ENCODE results near the gene BCAM. TPM values are rescaled to one million over a fixed set of nuclear protein-coding genes. Genes with fewer than 3 reads are reported as not detected.

The BCAM gene
- total RNA-seq, 2 experiments from 2014 or later = not detected

DNA sequence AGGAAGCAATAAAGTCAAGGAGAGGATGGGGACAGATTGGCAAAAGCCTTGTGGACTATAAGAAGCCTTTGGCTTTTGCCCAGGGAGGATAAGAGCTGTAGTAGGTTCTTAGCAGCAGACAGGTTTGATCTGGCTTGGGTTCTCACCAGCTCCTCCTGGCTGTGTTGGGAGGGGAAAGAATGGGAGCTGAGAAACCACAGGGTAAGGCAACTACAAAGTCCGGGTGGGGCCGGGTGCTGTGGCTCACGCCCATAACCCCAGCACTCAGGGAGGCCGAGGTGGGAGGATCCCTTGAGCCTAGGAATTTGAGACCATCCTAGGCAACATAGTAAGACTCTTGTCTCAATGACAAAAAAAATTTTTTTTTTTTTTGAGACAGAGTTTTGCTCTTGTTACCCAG lies 57.8 kb downstream of the BCAM start:
- no peak for DNase-seq
- Mint-ChIP-seq H3K4me1 (ENCODE audit: low read depth) (no peaks in the 10 kb centered on the region), H3K9me3 (no peaks in the 10 kb centered on the region), H3K36me3 (no peaks in the 10 kb centered on the region), H3K27me3 (peaks cover 2% of the 10 kb centered on the region), H3K4me3 (no peak overlapping the region), H3K27ac (no peak overlapping the region)
- ChIA-PET CTCF (no interaction called here), POLR2A (no interaction called here)
- intact Hi-C loops (cut with micrococcal nuclease) = no loop called here

DNA sequence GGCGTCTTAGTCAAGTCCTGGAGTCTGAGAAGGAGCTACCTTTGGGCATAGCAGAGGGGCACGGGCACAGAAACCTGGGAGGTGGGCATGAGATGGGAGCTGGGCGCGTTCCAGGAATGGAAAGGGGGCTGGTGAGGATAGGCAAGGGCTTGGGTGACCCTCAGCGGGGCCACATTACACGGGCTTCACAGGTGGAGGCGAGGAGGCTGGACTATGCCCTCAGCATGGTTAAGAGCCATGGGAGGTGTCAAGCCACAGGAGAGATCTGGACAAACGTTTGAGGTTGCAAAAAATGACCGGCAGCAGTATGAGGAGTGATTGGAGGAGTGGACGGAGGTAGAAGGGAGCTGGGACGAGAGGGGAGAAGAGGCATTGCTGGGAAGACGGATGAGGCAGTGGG lies 58.7 kb downstream of the BCAM start:
- no peak overlapping the region for H3K4me3 Mint-ChIP-seq
- H3K4me1 Mint-ChIP-seq (ENCODE audit: low read depth) = no peaks in the 10 kb centered on the region
- DNase-seq = no peak
- H3K9me3 Mint-ChIP-seq = no peaks in the 10 kb centered on the region
- intact Hi-C loops (cut with micrococcal nuclease) = no loop called here
- H3K27ac Mint-ChIP-seq = no peak overlapping the region
- CTCF ChIA-PET = no interaction called here
- no peaks in the 10 kb centered on the region for H3K36me3 Mint-ChIP-seq
- no peaks in the 10 kb centered on the region for H3K27me3 Mint-ChIP-seq
- POLR2A ChIA-PET = no interaction called here

DNA sequence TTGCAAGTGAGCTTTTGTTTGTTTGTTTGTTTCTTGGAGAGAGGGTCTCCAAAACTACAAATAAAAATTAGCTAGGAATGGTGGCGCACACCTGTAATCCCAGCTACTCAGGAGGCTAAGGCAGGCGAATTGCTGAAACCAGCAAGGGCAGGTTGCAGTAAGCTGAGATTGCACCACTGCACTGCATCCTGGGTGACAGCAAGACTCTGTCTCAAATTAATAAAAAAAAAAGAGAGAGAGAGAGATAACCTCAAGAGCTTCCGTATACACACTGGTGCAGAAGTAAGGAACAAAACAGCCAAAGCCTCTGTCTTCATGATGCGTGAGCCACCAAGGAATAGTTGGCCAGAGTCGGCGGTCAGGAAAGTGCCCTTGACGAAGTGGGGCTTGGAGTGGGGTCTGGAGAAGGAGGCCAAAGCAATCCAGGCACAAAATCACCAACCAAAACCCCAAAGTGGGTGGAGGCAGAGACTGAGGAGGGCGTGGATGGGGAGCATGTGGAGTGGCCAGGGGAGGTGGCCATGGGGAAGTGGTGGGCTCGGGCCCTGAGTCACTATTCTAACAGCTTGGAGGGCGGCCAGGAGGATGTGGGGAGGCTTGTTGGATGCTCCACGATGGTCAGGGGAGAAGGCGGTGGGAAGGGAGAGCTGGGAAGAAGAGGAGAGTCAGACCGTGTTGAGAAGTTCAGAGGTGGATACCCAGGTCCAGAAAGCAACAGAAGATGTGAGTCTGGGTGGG lies 61.0 kb downstream of the BCAM start:
- Mint-ChIP-seq H3K4me3 (no peak overlapping the region), H3K4me1 (ENCODE audit: low read depth) (no peaks in the 10 kb centered on the region), H3K9me3 (no peaks in the 10 kb centered on the region), H3K27ac (no peak overlapping the region), H3K27me3 (no peaks in the 10 kb centered on the region), H3K36me3 (no peaks in the 10 kb centered on the region)
- intact Hi-C loops (cut with micrococcal nuclease) = no loop called here
- DNase-seq = no peak
- CTCF ChIA-PET = no interaction called here
- POLR2A ChIA-PET = no interaction called here

Other genes with a start within 250 kb of the BCAM start
- not detected for gene IGSF23, start 195.5 kb upstream of the BCAM start, total RNA-seq
- gene PVR, start 165.2 kb upstream of the BCAM start, total RNA-seq = 1 to 10 TPM; 6.5 to 7.4 TPM
- gene CEACAM19, start 137.6 kb upstream of the BCAM start, total RNA-seq = under 1 TPM; 0.31 to 0.57 TPM
- gene CEACAM16, start 110.0 kb upstream of the BCAM start, total RNA-seq = not detected
- gene BCL3, start 60.4 kb upstream of the BCAM start, total RNA-seq = 10 to 100 TPM; 75.0 to 79.6 TPM
- not detected for gene CBLC, start 31.2 kb upstream of the BCAM start, total RNA-seq
- gene NECTIN2, start 37.2 kb downstream of the BCAM start, total RNA-seq = 1 to 10 TPM in 1 of 2 experiments, under 1 TPM in 1; 0.71 to 1.9 TPM
- gene TOMM40, start 82.2 kb downstream of the BCAM start, total RNA-seq = 10 to 100 TPM; 86.4 to 87.1 TPM
- gene APOE, start 96.7 kb downstream of the BCAM start, total RNA-seq = under 1 TPM; 0.44 to 0.48 TPM
- 1 to 10 TPM; 1.4 to 2.2 TPM for gene APOC1, start 105.5 kb downstream of the BCAM start, total RNA-seq
- gene APOC4, start 133.1 kb downstream of the BCAM start, total RNA-seq = not detected
- not detected for gene APOC2, start 136.9 kb downstream of the BCAM start, total RNA-seq
- gene CLPTM1, start 146.3 kb downstream of the BCAM start, total RNA-seq = 10 to 100 TPM; 43.9 to 45.0 TPM
- 10 to 100 TPM; 62.4 to 63.1 TPM for gene RELB, start 192.4 kb downstream of the BCAM start, total RNA-seq
- 10 to 100 TPM; 89.6 to 98.4 TPM for gene CLASRP, start 229.9 kb downstream of the BCAM start, total RNA-seq